GM23338 (cell line): ENCODE measurements around the gene SLC4A5. TPM values are rescaled to one million over a fixed set of nuclear protein-coding genes. Genes with fewer than 3 reads are reported as not detected.

ENCODE experiments used
- ATAC-seq: fragments of 200-7000 bp; cut with Tn5 transposase; 3 replicates; pipeline ENCODE4 v1.9.1; 2020
- DNase-seq: peaks from one replicate; pipeline ENCODE4 v3.0.0-alpha.2; 2015; ENCODE audit warnings: low spot score
- H2AFZ ChIP-seq: fragments of 200-600 bp; sonication (generic); 2 replicates; pipeline ENCODE4 v1.8.0; 2016; ENCODE audit warnings: antibody characterized with exemption, mild to moderate bottlenecking, moderate library complexity
- H3F3A ChIP-seq: fragments of 200-600 bp; sonication (generic); replicated peaks from 2 replicates; pipeline ENCODE4 v1.8.0; 2017; ENCODE audit warnings: antibody characterized with exemption, mixed run types, low read depth
- H3K27ac ChIP-seq: fragments of 200-600 bp; sonication (generic); 2 replicates; pipeline ENCODE4 v1.6.1; 2016; ENCODE audit warnings: low read depth
- H3K27me3 ChIP-seq: fragments of 200-600 bp; sonication (generic); 2 replicates; pipeline ENCODE4 v1.8.0; 2016; ENCODE audit warnings: mild to moderate bottlenecking, mixed run types, moderate library complexity; ENCODE audit not compliant: insufficient read depth
- H3K36me3 ChIP-seq: fragments of 200-600 bp; sonication (generic); 2 replicates; pipeline ENCODE4 v1.8.0; 2016; ENCODE audit warnings: mild to moderate bottlenecking; ENCODE audit not compliant: insufficient read depth
- H3K4me1 ChIP-seq: fragments of 200-600 bp; sonication (generic); 2 replicates; pipeline ENCODE4 v1.8.0; 2016; ENCODE audit warnings: mild to moderate bottlenecking, moderate library complexity; ENCODE audit not compliant: insufficient read depth
- H3K4me2 ChIP-seq: fragments of 200-600 bp; sonication (generic); 2 replicates; pipeline ENCODE4 v1.7.1; 2017; ENCODE audit warnings: mixed run types
- H3K4me3 ChIP-seq: fragments of 200-600 bp; sonication (generic); 2 replicates; pipeline ENCODE4 v1.6.1; 2016; ENCODE audit warnings: mixed run types
- H3K79me2 ChIP-seq: fragments of 200-600 bp; sonication (generic); replicated peaks from 2 replicates; pipeline ENCODE4 v1.8.0; 2017; ENCODE audit warnings: mild to moderate bottlenecking; ENCODE audit not compliant: insufficient read depth
- H3K9me2 ChIP-seq: fragments of 200-600 bp; sonication (generic); 2 replicates; pipeline ENCODE4 v1.8.0; 2017; ENCODE audit not compliant: insufficient read depth
- H4K20me1 ChIP-seq: fragments of 200-600 bp; sonication (generic); replicated peaks from 2 replicates; pipeline ENCODE4 v1.8.0; 2017; ENCODE audit warnings: mild to moderate bottlenecking; ENCODE audit not compliant: insufficient read depth
- H3K27ac Mint-ChIP-seq: 2 replicates; pipeline ENCODE4 v1.8.0; 2020; ENCODE audit warnings: inconsistent platforms, mild to moderate bottlenecking, moderate library complexity, mixed read lengths
- H3K27me3 Mint-ChIP-seq: 3 replicates; pipeline ENCODE4 v1.8.0; 2022; ENCODE audit warnings: low read depth, mild to moderate bottlenecking, moderate library complexity, mixed read lengths, inconsistent platforms; ENCODE audit not compliant: insufficient read depth, poor library complexity
- H3K36me3 Mint-ChIP-seq: 3 replicates; pipeline ENCODE4 v1.8.0; 2021; ENCODE audit warnings: low read depth, mild to moderate bottlenecking, inconsistent platforms, moderate library complexity, mixed read lengths
- H3K4me1 Mint-ChIP-seq: 3 replicates; pipeline ENCODE4 v1.8.0; 2020; ENCODE audit warnings: mild to moderate bottlenecking, inconsistent platforms, mixed read lengths
- H3K4me3 Mint-ChIP-seq: 3 replicates; pipeline ENCODE4 v1.8.0; 2021; ENCODE audit warnings: moderate library complexity, mild to moderate bottlenecking, inconsistent platforms, mixed read lengths
- H3K9me3 Mint-ChIP-seq: 3 replicates; pipeline ENCODE4 v1.8.0; 2020; ENCODE audit warnings: moderate library complexity, mild to moderate bottlenecking, inconsistent platforms, mixed read lengths
- CREB1 ChIP-seq: fragments of 250-450 bp; sonication (Bioruptor Pico); IDR thresholded peaks from 2 replicates; pipeline ENCODE4 v1.5.0; 2020; ENCODE audit warnings: low read depth, mild to moderate bottlenecking, moderate library complexity
- EZH2 ChIP-seq: fragments of 200-600 bp; sonication (generic); IDR thresholded peaks from one replicate; pipeline ENCODE4 v1.8.0; 2017; ENCODE audit warnings: antibody characterized with exemption, mild to moderate bottlenecking, low read depth; ENCODE audit not compliant: unreplicated experiment
- EZH2phosphoT487 ChIP-seq: fragments of 200-600 bp; sonication (generic); IDR thresholded peaks from one replicate; pipeline ENCODE4 v1.8.1; 2018; ENCODE audit warnings: antibody characterized with exemption; ENCODE audit not compliant: unreplicated experiment
- JUNB ChIP-seq: IDR thresholded peaks from one replicate; pipeline ENCODE4 v1.6.1; 2016; ENCODE audit warnings: antibody characterized with exemption; ENCODE audit not compliant: unreplicated experiment
- NANOG ChIP-seq: IDR thresholded peaks from 2 replicates; pipeline ENCODE4 v1.6.1; 2016; ENCODE audit warnings: antibody characterized with exemption, borderline replicate concordance
- POLR2AphosphoS5 ChIP-seq: IDR thresholded peaks from 2 replicates; pipeline ENCODE4 v1.6.1; 2016; ENCODE audit warnings: antibody characterized with exemption, low read depth
- STAT1 ChIP-seq: IDR thresholded peaks from one replicate; pipeline ENCODE4 v1.6.1; 2016; ENCODE audit warnings: antibody characterized with exemption; ENCODE audit not compliant: unreplicated experiment
- ZNF114 ChIP-seq: fragments of 250-450 bp; sonication (Bioruptor Pico); IDR thresholded peaks from 2 replicates; pipeline ENCODE4 v1.5.0; 2020; ENCODE audit warnings: mild to moderate bottlenecking, moderate library complexity
- ZNF331 ChIP-seq: fragments of 250-450 bp; sonication (Bioruptor Pico); IDR thresholded peaks from 2 replicates; pipeline ENCODE4 v1.5.0; 2020; ENCODE audit warnings: low read depth, mild to moderate bottlenecking, moderate library complexity
- polyA plus RNA-seq: library from polyadenylated mRNA; unstranded; fragments of >200 nt; fragmentation: Nextera tagmentation; extraction: Ambion mirVana; gene quantifications from 2 replicates; pipeline ENCODE4 v1.2.1, GENCODE V29; 2016
- total RNA-seq: library from RNA; depleted of rRNA; stranded (reverse); fragments of >200 nt; shearing (Covaris generic); gene quantifications from 2 replicates; pipeline ENCODE4 v1.2.3, GENCODE V29; 2014
- TF ChIP-seq, protein P1 (sequence below), 2 experiments: fragments of 200-600 bp in 1 of 2; sonication (generic) in 1 of 2; conservative IDR thresholded peaks; 2 replicates each; pipeline versions ENCODE4 v1.5.1 to v1.6.1; 2016 to 2017; ENCODE audit warnings: antibody characterized with exemption in 2 of 2, low read depth in 2 of 2, mild to moderate bottlenecking in 2 of 2, moderate library complexity in 1 of 2
- TF ChIP-seq, protein P2 (sequence below): IDR thresholded peaks from 2 replicates; pipeline ENCODE4 v1.6.1; 2016; ENCODE audit warnings: antibody characterized with exemption
- TF ChIP-seq, protein P3 (sequence below): fragments of 250-450 bp; sonication (Bioruptor Pico); IDR thresholded peaks from 2 replicates; pipeline ENCODE4 v1.5.0; 2020; ENCODE audit warnings: mild to moderate bottlenecking, moderate library complexity
- TF ChIP-seq, protein P4 (sequence below): IDR thresholded peaks from one replicate; pipeline ENCODE4 v1.6.1; 2018; ENCODE audit warnings: antibody characterized with exemption; ENCODE audit not compliant: unreplicated experiment

The SLC4A5 gene
- total and polyA plus RNA-seq, 2 experiments from 2014 or later = 0.24 to 0.70 TPM

DNA sequence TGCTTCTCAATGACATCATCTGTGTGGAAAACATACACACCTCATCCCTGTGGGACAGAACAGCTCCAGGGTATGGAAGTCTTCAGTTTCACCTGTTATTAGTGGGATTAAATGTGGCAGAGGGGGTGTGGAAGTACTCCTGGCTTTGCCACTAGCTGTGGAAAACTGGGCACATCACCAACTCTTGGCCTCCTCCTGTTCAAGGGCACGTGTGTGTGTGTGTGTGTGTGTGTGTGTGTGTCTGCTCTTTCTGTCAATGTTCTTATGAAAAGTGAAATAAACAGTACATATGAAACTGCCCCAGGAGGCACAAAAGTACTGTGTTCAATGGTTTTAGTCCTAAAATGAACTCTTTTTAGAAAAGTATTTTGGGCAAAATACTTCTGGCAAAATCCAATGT is 78.9 kb downstream of the SLC4A5 start (continued):
- no peak for TF ChIP-seq NANOG
- TF ChIP-seq EZH2 = no peak
- TF ChIP-seq CREB1 (CRISPR knock-in tag) = no peak

DNA sequence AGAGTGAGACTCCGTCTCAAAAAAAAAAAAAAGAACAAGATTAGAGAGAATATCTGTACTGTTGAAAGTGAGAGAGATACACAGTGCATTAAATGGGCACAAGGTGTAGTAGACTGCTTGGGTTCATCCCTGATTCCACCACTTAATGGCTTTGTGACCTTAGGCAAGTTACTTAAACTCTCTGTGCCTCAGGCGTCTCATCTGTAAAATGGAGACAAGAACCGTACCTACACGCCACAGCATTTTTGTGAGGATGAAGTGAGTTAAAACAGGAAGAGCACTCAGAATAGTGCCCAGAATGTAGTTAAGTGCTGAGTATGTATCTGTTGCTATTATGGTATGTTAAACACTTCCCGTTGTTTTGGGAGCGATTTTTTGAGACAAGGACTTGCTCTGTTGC is 80.5 kb downstream of the SLC4A5 start:
- DNase-seq (no peak), ATAC-seq (no peak)
- no peaks in the 10 kb centered on the region; the same call in 2 of the 3 replicates for H3K36me3 Mint-ChIP-seq
- Histone ChIP-seq H3K36me3 (no peaks in the 10 kb centered on the region), H3K27me3 (no peaks in the 10 kb centered on the region), H4K20me1 (no peaks in the 10 kb centered on the region), H2AFZ (no peak overlapping the region), H3K9me2 (no peaks in the 10 kb centered on the region), H3K4me1 (no peaks in the 10 kb centered on the region; the same call in 1 of the 2 replicates), H3K79me2 (no peaks in the 10 kb centered on the region), H3F3A (no peaks in the 10 kb centered on the region), H3K4me2 (no peak overlapping the region), H3K27ac (no peak overlapping the region), H3K4me3 (no peak overlapping the region)
- H3K9me3 Mint-ChIP-seq = no peaks in the 10 kb centered on the region
- TF ChIP-seq NANOG (no peak), CREB1 (CRISPR knock-in tag) (no peak), ZNF114 (CRISPR knock-in tag) (no peak), EZH2phosphoT487 (no peak), JUNB (no peak), POLR2AphosphoS5 (no peak), EZH2 (no peak), ZNF331 (CRISPR knock-in tag) (no peak), STAT1 (no peak)
- TF ChIP-seq, protein P1, sequence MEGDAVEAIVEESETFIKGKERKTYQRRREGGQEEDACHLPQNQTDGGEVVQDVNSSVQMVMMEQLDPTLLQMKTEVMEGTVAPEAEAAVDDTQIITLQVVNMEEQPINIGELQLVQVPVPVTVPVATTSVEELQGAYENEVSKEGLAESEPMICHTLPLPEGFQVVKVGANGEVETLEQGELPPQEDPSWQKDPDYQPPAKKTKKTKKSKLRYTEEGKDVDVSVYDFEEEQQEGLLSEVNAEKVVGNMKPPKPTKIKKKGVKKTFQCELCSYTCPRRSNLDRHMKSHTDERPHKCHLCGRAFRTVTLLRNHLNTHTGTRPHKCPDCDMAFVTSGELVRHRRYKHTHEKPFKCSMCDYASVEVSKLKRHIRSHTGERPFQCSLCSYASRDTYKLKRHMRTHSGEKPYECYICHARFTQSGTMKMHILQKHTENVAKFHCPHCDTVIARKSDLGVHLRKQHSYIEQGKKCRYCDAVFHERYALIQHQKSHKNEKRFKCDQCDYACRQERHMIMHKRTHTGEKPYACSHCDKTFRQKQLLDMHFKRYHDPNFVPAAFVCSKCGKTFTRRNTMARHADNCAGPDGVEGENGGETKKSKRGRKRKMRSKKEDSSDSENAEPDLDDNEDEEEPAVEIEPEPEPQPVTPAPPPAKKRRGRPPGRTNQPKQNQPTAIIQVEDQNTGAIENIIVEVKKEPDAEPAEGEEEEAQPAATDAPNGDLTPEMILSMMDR (conservative IDR thresholded peaks at IDR 0.05; ENCODE audit: low read depth in 2 of 2) = no peak
- TF ChIP-seq, protein P2, sequence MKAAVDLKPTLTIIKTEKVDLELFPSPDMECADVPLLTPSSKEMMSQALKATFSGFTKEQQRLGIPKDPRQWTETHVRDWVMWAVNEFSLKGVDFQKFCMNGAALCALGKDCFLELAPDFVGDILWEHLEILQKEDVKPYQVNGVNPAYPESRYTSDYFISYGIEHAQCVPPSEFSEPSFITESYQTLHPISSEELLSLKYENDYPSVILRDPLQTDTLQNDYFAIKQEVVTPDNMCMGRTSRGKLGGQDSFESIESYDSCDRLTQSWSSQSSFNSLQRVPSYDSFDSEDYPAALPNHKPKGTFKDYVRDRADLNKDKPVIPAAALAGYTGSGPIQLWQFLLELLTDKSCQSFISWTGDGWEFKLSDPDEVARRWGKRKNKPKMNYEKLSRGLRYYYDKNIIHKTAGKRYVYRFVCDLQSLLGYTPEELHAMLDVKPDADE = no peak
- TF ChIP-seq, protein P3, sequence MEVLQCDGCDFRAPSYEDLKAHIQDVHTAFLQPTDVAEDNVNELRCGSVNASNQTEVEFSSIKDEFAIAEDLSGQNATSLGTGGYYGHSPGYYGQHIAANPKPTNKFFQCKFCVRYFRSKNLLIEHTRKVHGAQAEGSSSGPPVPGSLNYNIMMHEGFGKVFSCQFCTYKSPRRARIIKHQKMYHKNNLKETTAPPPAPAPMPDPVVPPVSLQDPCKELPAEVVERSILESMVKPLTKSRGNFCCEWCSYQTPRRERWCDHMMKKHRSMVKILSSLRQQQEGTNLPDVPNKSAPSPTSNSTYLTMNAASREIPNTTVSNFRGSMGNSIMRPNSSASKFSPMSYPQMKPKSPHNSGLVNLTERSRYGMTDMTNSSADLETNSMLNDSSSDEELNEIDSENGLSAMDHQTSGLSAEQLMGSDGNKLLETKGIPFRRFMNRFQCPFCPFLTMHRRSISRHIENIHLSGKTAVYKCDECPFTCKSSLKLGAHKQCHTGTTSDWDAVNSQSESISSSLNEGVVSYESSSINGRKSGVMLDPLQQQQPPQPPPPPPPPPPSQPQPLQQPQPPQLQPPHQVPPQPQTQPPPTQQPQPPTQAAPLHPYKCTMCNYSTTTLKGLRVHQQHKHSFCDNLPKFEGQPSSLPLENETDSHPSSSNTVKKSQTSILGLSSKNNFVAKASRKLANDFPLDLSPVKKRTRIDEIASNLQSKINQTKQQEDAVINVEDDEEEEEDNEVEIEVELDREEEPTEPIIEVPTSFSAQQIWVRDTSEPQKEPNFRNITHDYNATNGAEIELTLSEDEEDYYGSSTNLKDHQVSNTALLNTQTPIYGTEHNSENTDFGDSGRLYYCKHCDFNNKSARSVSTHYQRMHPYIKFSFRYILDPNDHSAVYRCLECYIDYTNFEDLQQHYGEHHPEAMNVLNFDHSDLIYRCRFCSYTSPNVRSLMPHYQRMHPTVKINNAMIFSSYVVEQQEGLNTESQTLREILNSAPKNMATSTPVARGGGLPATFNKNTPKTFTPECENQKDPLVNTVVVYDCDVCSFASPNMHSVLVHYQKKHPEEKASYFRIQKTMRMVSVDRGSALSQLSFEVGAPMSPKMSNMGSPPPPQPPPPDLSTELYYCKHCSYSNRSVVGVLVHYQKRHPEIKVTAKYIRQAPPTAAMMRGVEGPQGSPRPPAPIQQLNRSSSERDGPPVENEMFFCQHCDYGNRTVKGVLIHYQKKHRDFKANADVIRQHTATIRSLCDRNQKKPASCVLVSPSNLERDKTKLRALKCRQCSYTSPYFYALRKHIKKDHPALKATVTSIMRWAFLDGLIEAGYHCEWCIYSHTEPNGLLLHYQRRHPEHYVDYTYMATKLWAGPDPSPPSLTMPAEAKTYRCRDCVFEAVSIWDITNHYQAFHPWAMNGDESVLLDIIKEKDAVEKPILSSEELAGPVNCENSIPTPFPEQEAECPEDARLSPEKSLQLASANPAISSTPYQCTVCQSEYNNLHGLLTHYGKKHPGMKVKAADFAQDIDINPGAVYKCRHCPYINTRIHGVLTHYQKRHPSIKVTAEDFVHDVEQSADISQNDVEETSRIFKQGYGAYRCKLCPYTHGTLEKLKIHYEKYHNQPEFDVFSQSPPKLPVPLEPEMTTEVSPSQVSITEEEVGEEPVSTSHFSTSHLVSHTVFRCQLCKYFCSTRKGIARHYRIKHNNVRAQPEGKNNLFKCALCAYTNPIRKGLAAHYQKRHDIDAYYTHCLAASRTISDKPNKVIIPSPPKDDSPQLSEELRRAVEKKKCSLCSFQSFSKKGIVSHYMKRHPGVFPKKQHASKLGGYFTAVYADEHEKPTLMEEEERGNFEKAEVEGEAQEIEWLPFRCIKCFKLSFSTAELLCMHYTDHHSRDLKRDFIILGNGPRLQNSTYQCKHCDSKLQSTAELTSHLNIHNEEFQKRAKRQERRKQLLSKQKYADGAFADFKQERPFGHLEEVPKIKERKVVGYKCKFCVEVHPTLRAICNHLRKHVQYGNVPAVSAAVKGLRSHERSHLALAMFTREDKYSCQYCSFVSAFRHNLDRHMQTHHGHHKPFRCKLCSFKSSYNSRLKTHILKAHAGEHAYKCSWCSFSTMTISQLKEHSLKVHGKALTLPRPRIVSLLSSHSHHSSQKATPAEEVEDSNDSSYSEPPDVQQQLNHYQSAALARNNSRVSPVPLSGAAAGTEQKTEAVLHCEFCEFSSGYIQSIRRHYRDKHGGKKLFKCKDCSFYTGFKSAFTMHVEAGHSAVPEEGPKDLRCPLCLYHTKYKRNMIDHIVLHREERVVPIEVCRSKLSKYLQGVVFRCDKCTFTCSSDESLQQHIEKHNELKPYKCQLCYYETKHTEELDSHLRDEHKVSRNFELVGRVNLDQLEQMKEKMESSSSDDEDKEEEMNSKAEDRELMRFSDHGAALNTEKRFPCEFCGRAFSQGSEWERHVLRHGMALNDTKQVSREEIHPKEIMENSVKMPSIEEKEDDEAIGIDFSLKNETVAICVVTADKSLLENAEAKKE (CRISPR knock-in tag) = no peak
- TF ChIP-seq, protein P4, sequence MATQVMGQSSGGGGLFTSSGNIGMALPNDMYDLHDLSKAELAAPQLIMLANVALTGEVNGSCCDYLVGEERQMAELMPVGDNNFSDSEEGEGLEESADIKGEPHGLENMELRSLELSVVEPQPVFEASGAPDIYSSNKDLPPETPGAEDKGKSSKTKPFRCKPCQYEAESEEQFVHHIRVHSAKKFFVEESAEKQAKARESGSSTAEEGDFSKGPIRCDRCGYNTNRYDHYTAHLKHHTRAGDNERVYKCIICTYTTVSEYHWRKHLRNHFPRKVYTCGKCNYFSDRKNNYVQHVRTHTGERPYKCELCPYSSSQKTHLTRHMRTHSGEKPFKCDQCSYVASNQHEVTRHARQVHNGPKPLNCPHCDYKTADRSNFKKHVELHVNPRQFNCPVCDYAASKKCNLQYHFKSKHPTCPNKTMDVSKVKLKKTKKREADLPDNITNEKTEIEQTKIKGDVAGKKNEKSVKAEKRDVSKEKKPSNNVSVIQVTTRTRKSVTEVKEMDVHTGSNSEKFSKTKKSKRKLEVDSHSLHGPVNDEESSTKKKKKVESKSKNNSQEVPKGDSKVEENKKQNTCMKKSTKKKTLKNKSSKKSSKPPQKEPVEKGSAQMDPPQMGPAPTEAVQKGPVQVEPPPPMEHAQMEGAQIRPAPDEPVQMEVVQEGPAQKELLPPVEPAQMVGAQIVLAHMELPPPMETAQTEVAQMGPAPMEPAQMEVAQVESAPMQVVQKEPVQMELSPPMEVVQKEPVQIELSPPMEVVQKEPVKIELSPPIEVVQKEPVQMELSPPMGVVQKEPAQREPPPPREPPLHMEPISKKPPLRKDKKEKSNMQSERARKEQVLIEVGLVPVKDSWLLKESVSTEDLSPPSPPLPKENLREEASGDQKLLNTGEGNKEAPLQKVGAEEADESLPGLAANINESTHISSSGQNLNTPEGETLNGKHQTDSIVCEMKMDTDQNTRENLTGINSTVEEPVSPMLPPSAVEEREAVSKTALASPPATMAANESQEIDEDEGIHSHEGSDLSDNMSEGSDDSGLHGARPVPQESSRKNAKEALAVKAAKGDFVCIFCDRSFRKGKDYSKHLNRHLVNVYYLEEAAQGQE = no peak
- no peak overlapping the region for H3K4me3 Mint-ChIP-seq
- peaks cover 20% of the 10 kb centered on the region for H3K4me1 Mint-ChIP-seq
- H3K27me3 Mint-ChIP-seq = peaks cover 6% of the 10 kb centered on the region
- no peak overlapping the region for H3K27ac Mint-ChIP-seq
